H1 (cell line): ENCODE results near the gene HES5. TPM values are rescaled to one million over a fixed set of nuclear protein-coding genes. Genes with fewer than 3 reads are reported as not detected.

Source experiments
- CTCF ChIA-PET: fragments of 300-600 bp; sonication (Branson Sonifier 250); formaldehyde crosslinking; loops from one replicate; lab custom pipeline; 2021; ENCODE audit not compliant: partially characterized antibody; lab: Charles Lee
- POLR2A ChIA-PET: fragments of 300-600 bp; sonication (Branson Sonifier 250); formaldehyde crosslinking; loops from one replicate; lab custom pipeline; 2021; ENCODE audit warnings: inconsistent platforms; ENCODE audit not compliant: partially characterized antibody; lab: Charles Lee
- DNase-seq, 2 experiments: peaks; one replicate each; pipeline versions ENCODE4 v3.0.0 to v3.0.0-alpha.2; 2010 to 2022; ENCODE audit warnings: low spot score in 2 of 2, low read depth in 1 of 2, mixed read lengths in 1 of 2
- FAIRE-seq: peaks from 2 replicates; lab custom pipeline; 2011; peaks lifted over from hg19 to GRCh38; lab: Jason Lieb, UNC
- H2AFZ ChIP-seq: 2 replicates; pipeline ENCODE4 v1.8.1; 2012; ENCODE audit warnings: low read length, inconsistent platforms
- H2AK5ac ChIP-seq: 2 replicates; pipeline ENCODE4 v1.6.1; 2013; ENCODE audit warnings: low read depth, low read length
- H2BK120ac ChIP-seq: replicated peaks from 2 replicates; pipeline ENCODE3; 2013; ENCODE audit warnings: low read depth, low read length, inconsistent platforms
- H2BK12ac ChIP-seq: 2 replicates; pipeline ENCODE4 v1.6.1; 2013; ENCODE audit warnings: low read depth, low read length
- H2BK15ac ChIP-seq: 2 replicates; pipeline ENCODE4 v1.6.1; 2013; ENCODE audit warnings: low read length
- H2BK20ac ChIP-seq: 2 replicates; pipeline ENCODE4 v1.6.1; 2013; ENCODE audit warnings: low read length
- H2BK5ac ChIP-seq: 2 replicates; pipeline ENCODE4 v1.6.1; 2013; ENCODE audit warnings: low read depth, low read length
- H3K14ac ChIP-seq: 2 replicates; pipeline ENCODE4 v1.6.1; 2013; ENCODE audit warnings: inconsistent platforms; ENCODE audit not compliant: insufficient read length
- H3K18ac ChIP-seq: 2 replicates; pipeline ENCODE4 v1.6.1; 2013; ENCODE audit warnings: low read length; ENCODE audit errors: extremely low read depth
- H3K23ac ChIP-seq: 2 replicates; pipeline ENCODE4 v1.6.1; 2013; ENCODE audit warnings: inconsistent platforms; ENCODE audit not compliant: insufficient read length
- H3K23me2 ChIP-seq: 2 replicates; pipeline ENCODE4 v1.6.1; 2013; ENCODE audit warnings: low read depth, low read length
- H3K27ac ChIP-seq: 2 replicates; pipeline ENCODE4 v1.6.1; 2011; ENCODE audit warnings: low read depth, low read length, inconsistent platforms
- H3K27me3 ChIP-seq, 4 experiments: replicated peaks in 1 of 4; 1 replicate in 1 of 4; 2 replicates in 3 of 4; pipeline versions ENCODE4 v1.6.1 to v1.8.1; 2011 to 2013; ENCODE audit warnings: low read length in 3 of 4, mild to moderate bottlenecking in 3 of 4, inconsistent platforms in 2 of 4, mixed read lengths in 2 of 4, moderate library complexity in 1 of 4; ENCODE audit not compliant: control insufficient read depth in 3 of 4, insufficient read depth in 3 of 4; ENCODE audit errors: extremely low read depth in 1 of 4
- H3K36me3 ChIP-seq, 4 experiments: 2 replicates each; pipeline versions ENCODE4 v1.6.1 to v1.8.1; 2011 to 2013; ENCODE audit warnings: mild to moderate bottlenecking in 4 of 4, low read length in 3 of 4, moderate library complexity in 2 of 4, control low read depth in 1 of 4, inconsistent platforms in 1 of 4; ENCODE audit not compliant: insufficient read depth in 4 of 4, control insufficient read depth in 2 of 4
- H3K4ac ChIP-seq: replicated peaks from 2 replicates; pipeline ENCODE3; 2013; ENCODE audit warnings: low read length, low read depth, mixed read lengths, inconsistent platforms; ENCODE audit not compliant: insufficient read length
- H3K4me1 ChIP-seq, 4 experiments: replicated peaks in 1 of 4; 1 replicate in 1 of 4; 2 replicates in 3 of 4; pipeline versions ENCODE4 v1.6.1 to v1.8.1; 2011 to 2013; ENCODE audit warnings: low read length in 3 of 4, inconsistent platforms in 2 of 4, mixed read lengths in 1 of 4; ENCODE audit not compliant: insufficient read depth in 4 of 4, control insufficient read depth in 3 of 4
- H3K4me2 ChIP-seq, 2 experiments: 2 replicates each; pipeline versions ENCODE4 v1.6.1 to v1.8.1; 2011 to 2013; ENCODE audit warnings: low read depth in 2 of 2, low read length in 2 of 2, control low read depth in 1 of 2, inconsistent platforms in 1 of 2, mild to moderate bottlenecking in 1 of 2; ENCODE audit not compliant: insufficient read depth in 1 of 2
- H3K4me3 ChIP-seq, 4 experiments: fragments of 200-600, 300-600 bp in 1 of 4; sonication (generic), shearing (Covaris generic), sonication (Bioruptor Twin) in 1 of 4; 2 replicates each; pipeline versions ENCODE4 v1.5.1 to v1.8.1; 2011 to 2016; ENCODE audit warnings: low read length in 4 of 4, low read depth in 3 of 4, control low read depth in 2 of 4, inconsistent platforms in 2 of 4, mild to moderate bottlenecking in 2 of 4, mixed read lengths in 1 of 4, moderate library complexity in 1 of 4; ENCODE audit not compliant: insufficient read depth in 2 of 4; ENCODE audit errors: extremely low read depth in 1 of 4
- H3K56ac ChIP-seq: replicated peaks from 2 replicates; pipeline ENCODE3; 2013; ENCODE audit warnings: low read depth, mild to moderate bottlenecking, mixed read lengths, low read length, inconsistent platforms; ENCODE audit not compliant: insufficient read length
- H3K79me1 ChIP-seq: 2 replicates; pipeline ENCODE4 v1.6.1; 2013; ENCODE audit warnings: low read depth, low read length, control low read depth
- H3K79me2 ChIP-seq, 2 experiments: 2 replicates each; pipeline versions ENCODE4 v1.6.1 to v1.8.1; 2012 to 2013; ENCODE audit warnings: low read length in 2 of 2, mild to moderate bottlenecking in 2 of 2, inconsistent platforms in 1 of 2; ENCODE audit not compliant: insufficient read depth in 2 of 2, control insufficient read depth in 1 of 2
- H3K9ac ChIP-seq, 4 experiments: replicated peaks in 1 of 4; 1 replicate in 1 of 4; 2 replicates in 3 of 4; pipeline versions ENCODE4 v1.6.1 to v1.8.1; 2011 to 2013; ENCODE audit warnings: low read depth in 3 of 4, low read length in 3 of 4, control low read depth in 2 of 4, mild to moderate bottlenecking in 2 of 4, moderate library complexity in 2 of 4, inconsistent platforms in 1 of 4; ENCODE audit errors: extremely low read depth in 1 of 4
- H3K9me3 ChIP-seq, 2 experiments: 2 replicates each; pipeline versions ENCODE4 v1.6.1 to v1.8.1; 2012 to 2013; ENCODE audit warnings: mild to moderate bottlenecking in 2 of 2, moderate library complexity in 2 of 2, control low read depth in 1 of 2, inconsistent platforms in 1 of 2, low read depth in 1 of 2, low read length in 1 of 2, mixed read lengths in 1 of 2; ENCODE audit not compliant: insufficient read depth in 2 of 2
- H4K20me1 ChIP-seq, 2 experiments: replicated peaks in 1 of 2; 2 replicates each; pipeline versions ENCODE3 to v1.8.1; 2011 to 2013; ENCODE audit warnings: inconsistent platforms in 2 of 2, low read length in 2 of 2, mild to moderate bottlenecking in 1 of 2; ENCODE audit not compliant: insufficient read depth in 2 of 2, control insufficient read depth in 1 of 2
- H4K5ac ChIP-seq: 2 replicates; pipeline ENCODE4 v1.6.1; 2013; ENCODE audit warnings: low read length, low read depth, mixed read lengths, inconsistent platforms; ENCODE audit not compliant: insufficient read length
- H4K8ac ChIP-seq: 2 replicates; pipeline ENCODE4 v1.8.0; 2013; ENCODE audit warnings: mild to moderate bottlenecking, moderate library complexity, low read length, inconsistent platforms; ENCODE audit not compliant: insufficient read depth; ENCODE audit errors: extremely low read depth
- H4K91ac ChIP-seq: replicated peaks from 2 replicates; pipeline ENCODE3; 2013; ENCODE audit warnings: low read length, mixed read lengths, inconsistent platforms; ENCODE audit not compliant: insufficient read length
- FOSL1 ChIP-seq: IDR thresholded peaks from 2 replicates; pipeline ENCODE4 v1.6.1; 2011; ENCODE audit warnings: mild to moderate bottlenecking, low read depth, low read length, moderate library complexity; ENCODE audit not compliant: insufficient read depth
- RNF2 ChIP-seq: fragments of 200-900, 300-1000 bp; sonication (generic); IDR thresholded peaks from 2 replicates; pipeline ENCODE4 v1.7.1; 2016; ENCODE audit warnings: borderline replicate concordance, low read depth, mild to moderate bottlenecking, antibody characterized with exemption, low read length; ENCODE audit not compliant: poor library complexity, severe bottlenecking; ENCODE audit errors: missing control alignments
- WGBS, 2 experiments: shearing (Covaris generic) in 1 of 2; methylation state at CpG; one replicate each; pipeline versions ENCODE4 v1.1.6 to v1.1.7; 2013 to 2015; ENCODE audit warnings: low lambda C conversion rate in 2 of 2, mixed read lengths in 2 of 2, inconsistent platforms in 1 of 2, low coverage in 1 of 2, missing lambda C conversion rate in 1 of 2; ENCODE audit not compliant: insufficient replicate concordance in 2 of 2, insufficient coverage in 1 of 2, insufficient read length in 1 of 2; ENCODE audit errors: extremely low coverage in 1 of 2, missing lambda C conversion rate in 1 of 2; 5-methylcytosine and 5-hydroxymethylcytosine counted together
- polyA plus RNA-seq, 7 experiments: library from polyadenylated mRNA; depleted of rRNA in 3 of 7; stranded (reverse) in 5 of 7; unstranded in 2 of 7; fragments of >200 nt in 5 of 7; fragments of 200-250 nt in 2 of 7; gene quantifications; 1 replicate in 5 of 7; 2 replicates in 1 of 7; 4 replicates in 1 of 7; pipeline versions ENCODE4 v1.2.1 to v1.2.3, GENCODE V29; 2011 to 2013; ENCODE audit warnings: missing spikeins in 2 of 7, mixed read lengths in 2 of 7
- total RNA-seq: library from RNA; stranded (reverse); fragmentation: NEBNext Ultra II Directional; extraction: Animal tissue kit (Norgen Biotek cat#: 25700); gene quantifications from 2 replicates; pipeline ENCODE4 v1.2.1, GENCODE V29; 2021

The HES5 gene
- total and polyA plus RNA-seq, 2 of the 8 experiments (the other 6 are each of a cell fraction or from before 2014, with no cell fraction given): 0.22 TPM; not detected in 1

- H3K9me3 ChIP-seq: no peaks in the 10 kb centered on the region
- no peaks in the 10 kb centered on the region for H3K79me1 ChIP-seq
- H3K36me3 ChIP-seq: no peaks in the 10 kb centered on the region
- no peak overlapping the region for H3K4me3 ChIP-seq
- DNase-seq (no peak), FAIRE-seq (no peak)
- no peak overlapping the region; the same call in 1 of the 2 replicates for H2AK5ac ChIP-seq
- H4K5ac ChIP-seq: no peak overlapping the region
- no peak overlapping the region for H2AFZ ChIP-seq
- peaks cover 10% of the 10 kb centered on the region; the same call in 1 of the 2 replicates for H3K23me2 ChIP-seq
- no peak overlapping the region for H2BK120ac ChIP-seq
- POLR2A ChIA-PET: interaction anchor here (1.2 to 1.5 kb wide), 3 partner anchors 8 to 98 kb away, joined by 3 to 4 read pairs (median 4); partner anchors contain the start of gene PANK4
- 85% methylated on average over 17 of the region's 19 CpGs; no CpG with 5 or more reads in 1 of the 2 experiments for WGBS, 2 experiments
- 0 out of 2 replicates have a peak overlapping the region, but pooled peaks have one; percentile 80 for H2BK20ac ChIP-seq
- H4K20me1 ChIP-seq: no peaks in the 10 kb centered on the region
- H3K27me3 ChIP-seq: peaks cover 0 to 19% (median 12%) of the 10 kb centered on the region in 4 experiments; a peak in 5 of 7 replicates
- TF ChIP-seq FOSL1 (no peak), RNF2 (no peak)
- peaks cover 0 to 33% (median 30%) of the 10 kb centered on the region in 4 experiments; a peak in 6 of 7 replicates for H3K4me1 ChIP-seq
- H2BK15ac ChIP-seq: peak overlapping the region; percentile 81; the same call in 1 of the 2 replicates
- no peak overlapping the region for H3K9ac ChIP-seq
- H3K27ac ChIP-seq: no peak overlapping the region
- H3K4ac ChIP-seq: peak overlapping the region; percentile 9
- peak overlapping the region; percentile 93 for H4K91ac ChIP-seq
- H3K18ac ChIP-seq: no peak overlapping the region
- no peak overlapping the region; the same call in 1 of the 2 replicates for H2BK5ac ChIP-seq
- no peak overlapping the region for H3K23ac ChIP-seq
- no peak overlapping the region for H2BK12ac ChIP-seq
- no peak overlapping the region for H3K56ac ChIP-seq
- CTCF ChIA-PET: interaction anchor here (1.0 to 3.3 kb wide), 6 partner anchors 10 to 125 kb away, joined by 3 to 16 read pairs (median 4); no protein-coding TSS in a partner anchor
- H3K4me2 ChIP-seq: 0 out of 4 replicates have a peak overlapping the region, but pooled peaks have one; percentile 0 to 62
- no peaks in the 10 kb centered on the region for H3K79me2 ChIP-seq
- no peak overlapping the region for H4K8ac ChIP-seq
- H3K14ac ChIP-seq: no peak overlapping the region
Observed at GRCh38 chr1:2544875-2545640, 15.0 kb upstream of the HES5 start.
